NCI-H1417 (cell line): Measurements from ENCODE around the gene DCDC2C.
A peak's percentile ranks its signal among the peaks of the same experiment; 100 is the strongest.

ENCODE experiments used
- DNase-seq, 3 experiments: peaks; one replicate each; lab custom pipeline; 2025; lab: John Stamatoyannopoulos, UW

The DCDC2C gene

DNA sequence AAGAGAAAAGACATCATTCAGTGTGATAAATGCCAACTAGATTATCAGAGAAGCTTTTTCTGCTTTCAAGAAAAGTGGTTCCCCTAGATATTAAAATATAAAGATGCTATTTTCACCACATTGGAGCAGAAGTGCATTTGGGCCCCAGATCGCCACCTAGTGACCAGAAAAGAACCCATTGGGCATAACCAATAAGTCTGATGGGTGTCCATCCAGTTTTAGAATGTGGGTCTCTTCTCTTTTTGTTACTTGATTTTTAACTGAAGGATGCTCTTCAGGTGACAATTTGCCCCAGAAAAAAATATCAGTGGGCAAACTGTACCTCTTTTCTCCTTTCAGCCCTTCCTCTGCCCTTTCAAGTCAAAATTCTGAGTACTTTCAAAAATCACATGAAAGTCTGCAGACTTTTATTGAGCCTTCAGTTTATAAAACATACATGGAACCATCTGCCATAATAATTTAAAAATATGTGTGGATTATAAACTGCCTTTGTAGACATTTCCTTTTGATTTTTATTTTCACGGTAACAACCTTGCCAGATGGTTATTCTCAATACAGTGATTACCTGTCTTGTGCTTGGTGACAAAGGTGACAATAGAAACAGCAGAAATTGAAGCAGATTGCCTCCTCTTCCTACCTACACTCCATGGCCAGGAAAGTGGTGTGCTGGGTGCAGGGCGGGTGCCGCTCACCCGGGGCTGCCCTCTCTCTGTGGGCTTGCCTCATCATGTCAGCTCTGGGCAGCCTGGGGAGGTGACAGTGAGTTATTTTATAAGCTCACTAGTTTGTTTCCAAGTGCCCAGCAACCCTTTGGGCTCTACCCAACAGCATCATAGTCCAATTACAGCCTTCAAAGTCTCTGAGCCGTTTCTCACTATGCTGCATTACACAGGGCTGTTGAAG, 124.5 kb downstream of the DCDC2C start:
- DNase-seq = peak in 2 of 3 experiments; percentile 57 to 68

DNA sequence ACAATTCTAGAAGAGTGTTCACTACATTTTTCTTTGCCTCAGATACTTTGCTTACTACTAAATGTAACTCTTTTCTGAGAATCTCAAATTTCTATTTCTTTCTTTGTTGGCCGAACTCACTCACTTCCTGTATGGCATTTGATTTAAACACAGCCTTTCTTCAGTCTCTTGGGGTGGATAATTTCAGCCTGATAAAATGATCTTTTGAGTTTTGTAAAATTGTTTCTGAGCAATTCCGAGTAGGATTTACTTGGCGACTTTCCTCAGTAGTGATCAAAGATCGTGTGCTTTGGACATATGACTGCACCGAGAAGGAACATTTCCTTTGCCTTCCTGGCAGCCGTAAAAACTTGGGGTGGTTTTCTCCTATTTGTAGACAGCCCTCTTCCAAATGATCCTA, 127.4 kb downstream of the DCDC2C start:
- DNase-seq = no peak

- no peak for DNase-seq
These were observed 133.7 kb downstream of the DCDC2C start for GRCh38 chr2:3837086-3837485.

GRCh38 chr2:3838348-3838747, 135.0 kb downstream of the DCDC2C start:
- no peak for DNase-seq

GRCh38 chr2:3839476-3839875, 136.1 kb downstream of the DCDC2C start:
- DNase-seq = peak in 2 of 3 experiments; percentile 32 to 64

- DNase-seq = no peak
These were observed 137.3 kb downstream of the DCDC2C start for GRCh38 chr2:3840611-3841155.

DNA sequence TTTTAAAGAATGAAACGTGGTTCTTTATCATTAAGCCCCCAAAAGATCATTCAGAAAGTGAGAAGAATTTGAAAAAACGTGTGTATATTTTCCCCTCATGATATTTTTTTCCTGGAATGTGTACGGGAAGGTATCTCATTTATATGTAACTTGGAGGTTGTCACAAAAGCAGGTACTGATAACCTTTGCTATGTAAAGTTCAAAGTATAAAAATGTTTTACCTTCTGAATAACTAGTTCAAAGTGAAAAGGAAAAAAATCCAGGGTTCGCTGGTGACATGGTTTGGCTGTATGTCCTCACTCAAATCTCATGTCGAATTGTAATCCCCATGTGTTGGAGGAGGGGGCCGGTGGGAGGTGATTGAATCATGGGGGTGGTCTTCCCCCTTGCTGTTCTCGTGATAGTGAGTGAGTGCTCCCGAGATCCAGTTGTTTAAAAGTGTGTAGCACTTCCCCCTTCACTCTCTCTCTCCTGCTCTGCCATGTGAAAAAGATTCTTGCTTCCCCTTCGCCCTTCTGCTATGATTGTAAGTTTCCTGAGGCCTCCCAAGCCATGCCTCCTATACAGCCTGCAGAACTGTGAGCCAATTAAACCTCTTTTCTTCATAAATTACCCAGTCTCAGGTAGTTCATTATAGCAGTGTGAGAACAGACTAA, 144.2 kb downstream of the DCDC2C start:
- no peak for DNase-seq

DNA sequence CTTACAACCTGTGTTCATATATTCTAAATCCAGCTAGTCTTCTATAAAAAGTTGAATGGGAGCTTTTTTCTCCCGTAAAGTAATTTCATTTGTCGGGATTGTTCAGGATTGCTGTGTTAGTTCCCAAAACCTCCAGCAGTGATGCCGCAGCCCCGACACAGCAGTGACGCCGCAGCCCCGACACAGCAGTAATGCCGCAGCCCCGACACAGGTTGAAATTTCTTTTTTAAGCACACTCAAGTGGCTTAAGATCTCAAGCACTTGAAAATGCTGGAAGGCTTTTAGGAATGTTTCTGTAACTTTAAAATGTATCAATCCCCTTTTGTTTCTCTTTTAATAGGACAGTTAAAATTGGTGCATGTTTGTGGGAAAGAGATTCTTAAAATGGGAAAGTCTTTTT, 145.4 kb downstream of the DCDC2C start:
- no peak for DNase-seq

- no peak for DNase-seq
These were observed 145.8 kb downstream of the DCDC2C start for GRCh38 chr2:3849213-3849612.

DNA sequence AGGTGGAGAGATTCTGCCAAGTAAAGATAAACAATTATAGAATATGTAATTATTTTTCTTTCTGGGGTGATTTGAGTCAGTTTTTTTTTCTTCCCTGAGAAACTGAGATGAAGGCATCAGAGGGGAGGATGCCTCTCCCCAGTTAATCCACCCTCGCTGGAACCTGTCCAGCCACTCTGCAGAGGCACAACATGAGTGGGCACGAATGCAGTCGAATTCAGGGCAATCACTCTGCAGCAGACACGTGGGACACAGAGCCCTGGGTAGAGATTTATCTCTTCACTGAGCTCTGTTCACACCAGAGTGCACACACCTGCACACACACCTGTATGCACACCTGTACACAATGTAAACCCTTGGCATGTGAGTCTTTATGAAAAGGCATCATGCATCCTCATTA, 154.2 kb downstream of the DCDC2C start:
- peak in 2 of 3 experiments; percentile 69 to 91 for DNase-seq

- DNase-seq = peak; percentile 62 to 98 (median 94)
These were observed 161.8 kb downstream of the DCDC2C start for GRCh38 chr2:3864943-3865865.

GRCh38 chr2:3867469-3867868, 164.1 kb downstream of the DCDC2C start:
- DNase-seq = peak in 2 of 3 experiments; percentile 44 to 97

- no peak for DNase-seq
These were observed 164.8 kb downstream of the DCDC2C start for GRCh38 chr2:3868012-3868805.

DNA sequence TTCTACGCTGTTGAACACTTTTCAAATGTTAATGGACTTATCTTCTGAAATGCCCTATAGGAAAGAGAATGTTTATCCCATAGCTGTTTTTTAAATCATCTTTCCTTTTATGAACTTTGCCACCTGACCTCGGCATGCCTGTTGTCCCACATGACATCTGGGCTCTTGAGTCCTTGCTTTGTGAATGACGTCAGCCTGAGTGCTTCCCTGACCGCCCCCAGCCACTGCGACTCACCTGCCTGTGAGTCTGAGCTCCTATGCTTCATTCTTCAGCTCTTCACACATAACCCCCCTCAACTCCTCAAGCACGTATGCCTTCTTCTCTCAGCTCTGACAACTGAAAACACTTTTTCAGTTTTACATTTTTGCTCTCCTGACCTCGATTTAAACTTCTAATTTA, 166.8 kb downstream of the DCDC2C start:
- peak in 1 of 3 experiments; percentile 13 for DNase-seq

DNA sequence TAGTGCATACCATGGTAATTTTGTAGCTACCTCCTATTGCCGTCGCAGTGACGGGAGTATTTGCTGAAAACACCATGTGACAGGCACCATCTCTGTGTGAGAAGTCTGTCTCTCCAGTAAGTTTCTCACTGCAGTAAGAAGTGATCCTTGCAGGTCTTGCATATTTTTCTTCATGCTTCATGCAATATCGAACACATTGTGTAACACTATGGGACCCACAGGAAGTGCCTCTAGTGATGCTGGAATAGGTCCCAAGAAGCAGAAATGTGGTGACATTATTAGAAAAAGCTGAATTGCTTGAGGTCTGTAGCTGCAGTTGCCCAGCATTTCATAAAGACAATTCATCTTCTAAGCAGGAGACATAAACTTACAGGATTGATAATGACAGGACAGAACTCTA, 167.6 kb downstream of the DCDC2C start:
- DNase-seq = no peak

GRCh38 chr2:3872451-3872850, 169.1 kb downstream of the DCDC2C start:
- no peak for DNase-seq

DNA sequence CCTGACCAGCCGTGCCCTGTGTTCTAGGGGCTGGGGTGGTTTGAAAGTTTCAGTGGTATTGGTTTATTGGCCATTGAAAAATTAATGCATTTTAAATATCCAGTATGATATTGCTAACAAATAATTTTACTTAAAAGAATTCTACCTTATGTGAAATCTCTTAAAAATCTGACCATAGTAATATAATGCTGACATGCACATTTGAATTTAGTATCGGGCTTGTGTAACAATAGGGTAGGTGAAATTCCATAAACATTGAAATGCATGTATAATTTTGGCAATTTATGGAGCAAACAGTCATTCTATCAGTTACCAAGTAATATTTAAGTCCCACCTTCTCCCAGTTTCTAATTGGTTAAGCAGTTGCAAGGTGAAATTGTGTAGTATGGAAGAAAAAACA, 170.5 kb downstream of the DCDC2C start:
- no peak for DNase-seq

DNA sequence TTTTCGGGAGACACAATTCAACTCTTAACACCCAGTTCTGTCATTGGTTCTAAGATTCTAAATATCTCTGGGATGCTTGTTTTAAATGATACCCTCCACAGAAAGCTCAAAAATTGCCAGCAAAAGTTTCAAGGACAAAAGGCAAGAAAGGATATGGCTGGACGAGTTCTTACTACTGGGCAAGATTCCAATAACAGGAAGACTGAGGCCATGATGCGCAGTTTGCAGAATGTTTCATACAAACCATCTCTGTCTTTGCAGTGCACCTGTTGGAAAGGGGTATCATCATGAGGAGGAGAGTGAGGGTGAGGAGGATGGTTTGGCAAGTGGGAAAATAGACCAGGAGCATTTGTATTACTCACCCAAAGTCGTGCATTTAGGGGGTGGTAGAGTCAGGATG, 172.8 kb downstream of the DCDC2C start:
- DNase-seq = no peak

DNA sequence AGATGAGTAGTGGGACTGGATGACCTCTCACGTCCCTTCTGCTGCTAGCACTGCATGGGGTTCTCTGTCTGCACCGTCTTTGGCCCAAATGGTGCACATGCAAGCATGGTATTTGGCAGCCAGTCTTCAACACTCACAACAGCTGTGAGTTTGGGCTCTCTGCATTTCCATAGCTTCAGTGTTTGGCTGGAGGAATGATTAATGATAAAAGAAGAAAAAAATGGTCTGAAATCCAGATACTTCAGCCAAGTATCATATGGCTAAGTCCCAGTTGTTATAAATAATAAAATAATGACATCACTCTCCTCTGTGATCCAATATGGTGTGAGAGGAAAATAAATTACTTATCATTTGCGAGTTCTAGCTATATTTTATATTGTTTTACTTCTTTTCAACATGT, 173.3 kb downstream of the DCDC2C start:
- DNase-seq = no peak

DNA sequence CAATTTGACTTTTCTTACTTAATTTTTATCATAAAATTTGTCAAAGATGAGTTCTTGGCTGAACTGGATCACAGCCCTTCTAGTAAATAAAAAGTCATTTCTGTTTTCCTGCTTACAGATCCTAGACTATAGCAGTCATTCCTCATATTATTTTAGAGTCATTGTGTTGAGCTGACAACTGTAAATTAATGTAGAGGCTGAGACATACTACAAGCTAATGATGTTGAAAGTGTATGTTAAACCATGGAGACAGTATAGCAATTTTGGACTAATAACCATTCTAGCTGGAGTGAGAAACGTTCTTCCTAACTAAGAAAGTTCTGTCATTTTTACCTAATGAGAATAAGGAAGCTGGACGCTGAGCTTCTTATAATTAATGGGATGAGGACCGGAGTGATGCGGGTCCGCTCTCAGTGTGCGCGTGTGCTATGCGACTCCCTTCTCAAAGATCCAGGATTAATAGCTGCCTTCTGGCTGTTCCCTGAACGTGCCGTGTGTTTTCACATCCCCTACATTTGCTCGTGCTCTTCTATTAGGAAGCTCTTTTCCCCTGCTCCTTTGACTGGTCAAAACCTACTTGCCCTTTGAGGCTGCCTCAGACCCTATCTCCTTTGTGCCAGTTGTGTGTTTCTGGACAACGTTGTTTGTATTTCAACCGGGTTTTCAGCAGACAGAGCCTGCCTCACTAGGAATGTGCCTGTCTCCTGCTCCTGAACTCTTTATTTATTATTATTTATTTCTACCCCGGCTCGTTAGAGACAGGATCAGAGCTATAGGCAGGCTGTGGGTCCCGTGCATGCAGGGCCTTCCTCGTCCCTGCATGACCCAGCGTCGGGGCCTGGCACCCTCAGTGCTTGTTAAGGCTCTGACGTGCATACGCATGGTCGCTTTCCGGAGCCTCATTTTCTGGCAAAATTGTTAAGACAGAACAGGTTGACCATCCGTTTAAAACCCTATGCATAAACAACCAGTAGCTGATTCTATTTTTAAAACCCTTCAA, 182.6 kb downstream of the DCDC2C start:
- no peak for DNase-seq
